CD14-positive monocyte (primary cell): ENCODE measurements around the gene FADS1. TPM values are rescaled to one million over a fixed set of nuclear protein-coding genes. Genes with fewer than 3 reads are reported as not detected.

Experiments
- DNase-seq, 3 donors: peaks; one replicate each; pipeline ENCODE4 v3.0.0-alpha.2; 2011 to 2022
- H2AFZ ChIP-seq: 2 replicates; pipeline ENCODE4 v1.6.0; 2012; ENCODE audit warnings: mild to moderate bottlenecking, low read depth, low read length, inconsistent platforms; ENCODE audit not compliant: insufficient read depth, poor library complexity, severe bottlenecking
- H3K27ac ChIP-seq, 2 donors: 1 replicate in 1 of 2; 2 replicates in 1 of 2; pipeline ENCODE4 v1.5.1; 2012 to 2013; ENCODE audit warnings: low read length in 2 of 2, control low read depth in 1 of 2, inconsistent platforms in 1 of 2, low read depth in 1 of 2, mild to moderate bottlenecking in 1 of 2
- H3K27me3 ChIP-seq, 2 donors: one replicate each; pipeline versions ENCODE4 v1.6.0 to v1.6.1; 2011 to 2013; ENCODE audit warnings: low read length in 2 of 2; ENCODE audit not compliant: control insufficient read depth in 2 of 2, insufficient read depth in 2 of 2
- H3K36me3 ChIP-seq, 2 donors: replicated peaks in 1 of 2; 1 replicate in 1 of 2; 2 replicates in 1 of 2; pipeline versions ENCODE4 v1.5.1 to v1.6.1; 2012 to 2013; ENCODE audit warnings: low read length in 2 of 2, control low read depth in 1 of 2, inconsistent platforms in 1 of 2, mild to moderate bottlenecking in 1 of 2; ENCODE audit not compliant: insufficient read depth in 2 of 2, control insufficient read depth in 1 of 2
- H3K4me1 ChIP-seq, 2 donors: 1 replicate in 1 of 2; 2 replicates in 1 of 2; pipeline versions ENCODE4 v1.5.1 to v1.6.1; 2012 to 2013; ENCODE audit warnings: low read length in 2 of 2, control low read depth in 1 of 2, inconsistent platforms in 1 of 2, mild to moderate bottlenecking in 1 of 2, moderate library complexity in 1 of 2; ENCODE audit not compliant: insufficient read depth in 2 of 2, control insufficient read depth in 1 of 2
- H3K4me2 ChIP-seq: replicated peaks from 2 replicates; pipeline ENCODE3; 2012; ENCODE audit warnings: low read length, moderate library complexity, mild to moderate bottlenecking; ENCODE audit not compliant: poor library complexity, severe bottlenecking; ENCODE audit errors: extremely low read depth
- H3K4me3 ChIP-seq, 3 experiments: fragments of 200-600 bp in 1 of 3; sonication (generic) in 1 of 3; replicated peaks in 1 of 3; 1 replicate in 2 of 3; 2 replicates in 1 of 3; pipeline ENCODE4 v1.5.1; 2011 to 2013; ENCODE audit warnings: low read length in 3 of 3, mild to moderate bottlenecking in 3 of 3, control low read depth in 2 of 3, low read depth in 2 of 3, inconsistent platforms in 1 of 3, moderate library complexity in 1 of 3
- H3K79me2 ChIP-seq: 2 replicates; pipeline ENCODE4 v1.6.0; 2012; ENCODE audit warnings: mild to moderate bottlenecking, control low read depth, inconsistent platforms, low read length, moderate library complexity; ENCODE audit not compliant: insufficient read depth
- H3K9ac ChIP-seq: 2 replicates; pipeline ENCODE4 v1.6.0; 2017; ENCODE audit warnings: low read length, mild to moderate bottlenecking; ENCODE audit not compliant: insufficient read depth, poor library complexity, severe bottlenecking
- H3K9me3 ChIP-seq, 2 donors: replicated peaks in 1 of 2; 1 replicate in 1 of 2; 2 replicates in 1 of 2; pipeline versions ENCODE4 v1.5.1 to v1.6.1; 2012 to 2013; ENCODE audit warnings: low read length in 2 of 2, control low read depth in 1 of 2; ENCODE audit not compliant: control insufficient read depth in 1 of 2, insufficient read depth in 1 of 2
- H4K20me1 ChIP-seq: 2 replicates; pipeline ENCODE4 v1.6.0; 2012; ENCODE audit warnings: mild to moderate bottlenecking, low read length, control low read depth, moderate library complexity; ENCODE audit not compliant: insufficient read depth
- H3K27ac Mint-ChIP-seq, 7 donors: one replicate each; pipeline ENCODE4 v1.8.0; 2020; ENCODE audit warnings: mild to moderate bottlenecking in 7 of 7, mixed read lengths in 7 of 7, moderate library complexity in 6 of 7, inconsistent platforms in 2 of 7
- H3K27me3 Mint-ChIP-seq, 3 donors: one replicate each; pipeline ENCODE4 v1.8.0; 2021 to 2022; ENCODE audit warnings: low read depth in 3 of 3, mild to moderate bottlenecking in 3 of 3, mixed read lengths in 3 of 3, moderate library complexity in 3 of 3, inconsistent platforms in 1 of 3
- H3K36me3 Mint-ChIP-seq, 2 donors: one replicate each; pipeline ENCODE4 v1.8.0; 2020; ENCODE audit warnings: mixed read lengths in 2 of 2, inconsistent platforms in 1 of 2, mild to moderate bottlenecking in 1 of 2
- H3K4me1 Mint-ChIP-seq: one replicate; pipeline ENCODE4 v1.8.0; 2020; ENCODE audit warnings: mild to moderate bottlenecking, mixed read lengths
- H3K4me3 Mint-ChIP-seq, 2 donors: one replicate each; pipeline ENCODE4 v1.8.0; 2020; ENCODE audit warnings: mild to moderate bottlenecking in 2 of 2, mixed read lengths in 2 of 2, moderate library complexity in 1 of 2
- H3K9me3 Mint-ChIP-seq, 7 donors: one replicate each; pipeline ENCODE4 v1.8.0; 2020 to 2022; ENCODE audit warnings: mixed read lengths in 7 of 7, mild to moderate bottlenecking in 6 of 7, moderate library complexity in 6 of 7, inconsistent platforms in 2 of 7
- CTCF ChIP-seq: fragments of 200-600 bp; IDR thresholded peaks from one replicate; pipeline ENCODE4 v1.8.0; 2022; ENCODE audit warnings: antibody characterized with exemption, mild to moderate bottlenecking
- WGBS: methylation state at CpG from one replicate; pipeline ENCODE4 v1.1.5; 2013; ENCODE audit warnings: missing lambda C conversion rate; ENCODE audit not compliant: insufficient coverage; 5-methylcytosine and 5-hydroxymethylcytosine counted together
- intact Hi-C, 2 donors: fragments of 100-400 bp; cut with micrococcal nuclease; formaldehyde crosslinking; loops; one replicate each; pipeline versions ENCODE4 v1.15.0 to v1.15.1; 2023
- polyA plus RNA-seq, 3 donors: library from polyadenylated mRNA; depleted of rRNA in 1 of 3; unstranded in 2 of 3; stranded (reverse) in 1 of 3; fragments of 300-500 nt in 2 of 3; fragments of >200 nt in 1 of 3; fragmentation: Illumina TruSeq in 2 of 3; gene quantifications; 1 replicate in 2 of 3; 2 replicates in 1 of 3; pipeline ENCODE4 v1.2.3, GENCODE V29; 2012 to 2021

Gene FADS1
- polyA plus RNA-seq, 3 donors = 10.6 to 31.8 (median 29.2) TPM

- 87% methylated on average over 11 of the region's 22 CpGs for WGBS
- Histone ChIP-seq H3K9ac (no peak overlapping the region), H4K20me1 (no peaks in the 10 kb centered on the region), H3K27ac (no peak overlapping the region), H3K4me2 (no peak overlapping the region), H3K36me3 (no peaks in the 10 kb centered on the region), H3K4me3 (no peak overlapping the region), H3K79me2 (no peaks in the 10 kb centered on the region), H3K27me3 (no peaks in the 10 kb centered on the region), H3K4me1 (no peaks in the 10 kb centered on the region), H3K9me3 (no peaks in the 10 kb centered on the region), H2AFZ (no peak overlapping the region)
- intact Hi-C loops = no loop called here
- Mint-ChIP-seq H3K9me3 (no peaks in the 10 kb centered on the region), H3K27me3 (peaks cover 4 to 8% (median 4%) of the 10 kb centered on the region in 3 donors), H3K27ac (no peak overlapping the region), H3K4me1 (no peaks in the 10 kb centered on the region), H3K4me3 (no peak overlapping the region), H3K36me3 (no peaks in the 10 kb centered on the region)
- TF ChIP-seq CTCF = no peak
- DNase-seq = no peak
Observed at GRCh38 chr11:61764606-61765260, 52.1 kb downstream of the FADS1 start.

GRCh38 chr11:61763930-61764605 is 52.7 kb downstream of the FADS1 start:
- H3K36me3 ChIP-seq = no peaks in the 10 kb centered on the region
- intact Hi-C loops = no loop called here
- no peak overlapping the region for H2AFZ ChIP-seq
- DNase-seq = no peak
- H4K20me1 ChIP-seq = no peaks in the 10 kb centered on the region
- H3K9me3 ChIP-seq = no peaks in the 10 kb centered on the region
- H3K4me1 ChIP-seq = no peaks in the 10 kb centered on the region
- no peak overlapping the region for H3K4me3 ChIP-seq
- no peak overlapping the region for H3K4me3 Mint-ChIP-seq
- no peaks in the 10 kb centered on the region for H3K4me1 Mint-ChIP-seq
- H3K27me3 ChIP-seq = no peaks in the 10 kb centered on the region
- H3K9ac ChIP-seq = no peak overlapping the region
- peaks cover 4 to 8% (median 4%) of the 10 kb centered on the region in 3 donors for H3K27me3 Mint-ChIP-seq
- no peak overlapping the region for H3K27ac ChIP-seq
- H3K79me2 ChIP-seq = no peaks in the 10 kb centered on the region
- 95% methylated on average over 15 of the region's 23 CpGs for WGBS
- H3K27ac Mint-ChIP-seq = no peak overlapping the region
- no peak for TF ChIP-seq CTCF
- no peaks in the 10 kb centered on the region for H3K9me3 Mint-ChIP-seq
- H3K36me3 Mint-ChIP-seq = no peaks in the 10 kb centered on the region
- H3K4me2 ChIP-seq = no peak overlapping the region
